Measurements from ENCODE around the gene GDPD5. TPM values are rescaled to one million over a fixed set of nuclear protein-coding genes. Genes with fewer than 3 reads are reported as not detected.

GDPD5 gene
- polyA plus RNA-seq, 2 of the 4 experiments (the other 2 are of a cell fraction): 3.9 to 5.9 TPM

- no peak overlapping the region for H3K4me2 ChIP-seq
- no peak overlapping the region for H3K4me3 ChIP-seq
- ChIA-PET POLR2A (no interaction called here), CTCF (interaction anchor here (1.2 to 13.3 kb wide), 3 partner anchors 16 to 50 kb away, joined by 3 to 231 read pairs (median 33); no protein-coding TSS in a partner anchor)
- DNase-seq (ENCODE audit: low read depth in 1 of 2, low spot score in 1 of 2) (no peak), FAIRE-seq (no peak), ATAC-seq (no peak)
- 41% methylated on average over 1 of the region's 1 CpG for WGBS (ENCODE audit: missing lambda C conversion rate)
- peaks cover 49% of the 10 kb centered on the region for H3K4me1 ChIP-seq
- H3K9me3 ChIP-seq: no peaks in the 10 kb centered on the region
- no peak overlapping the region for H3K27ac ChIP-seq
- TF ChIP-seq HDAC2 (IDR thresholded peaks at IDR 0.05): no peak
- peak; percentile 66; the same call in 1 of the 2 replicates for TF ChIP-seq POLR2AphosphoS2 (conservative IDR thresholded peaks at IDR 0.05; ENCODE audit: low read length)
- 0 out of 2 replicates have a peak, but pooled peaks have one; percentile 14 for TF ChIP-seq HMGXB4 (CRISPR knock-in tag; IDR thresholded peaks at IDR 0.05; ENCODE audit: borderline replicate concordance)
- TF ChIP-seq FOSB (CRISPR knock-in tag; IDR thresholded peaks at IDR 0.05): no peak
- TF ChIP-seq CEBPB (IDR thresholded peaks at IDR 0.05): no peak
Measured at GRCh38 chr11:75406338-75406777, 119.4 kb downstream of the GDPD5 start.

GRCh38 chr11:75403983-75404658 lies 121.6 kb downstream of the GDPD5 start:
- FAIRE-seq (no peak), DNase-seq (ENCODE audit: low read depth in 1 of 2, low spot score in 1 of 2) (no peak), ATAC-seq (no peak)
- ChIA-PET CTCF (interaction anchor here (1.0 to 13.3 kb wide), 6 partner anchors 15 to 127 kb away, joined by 3 to 231 read pairs (median 5); no protein-coding TSS in a partner anchor), POLR2A (no interaction called here)
- Histone ChIP-seq H3K27ac (no peak overlapping the region), H3K9me3 (no peaks in the 10 kb centered on the region), H3K4me2 (peak overlapping the region; percentile 94; the same call in 2 of the 3 replicates), H3K4me3 (no peak overlapping the region), H3K4me1 (peaks cover 51% of the 10 kb centered on the region)
- WGBS (ENCODE audit: missing lambda C conversion rate): 78% methylated on average over 15 of the region's 15 CpGs
- TF ChIP-seq BHLHE40 (IDR thresholded peaks at IDR 0.05; ENCODE audit: low read depth, low read length) (no peak), RNF2 (IDR thresholded peaks at IDR 0.05; ENCODE audit: borderline replicate concordance, low read depth) (no peak), HEYL (CRISPR knock-in tag; IDR thresholded peaks at IDR 0.05) (no peak), NPAS2 (CRISPR knock-in tag; IDR thresholded peaks at IDR 0.05; ENCODE audit: borderline replicate concordance) (no peak), E2F6 (IDR thresholded peaks at IDR 0.05; ENCODE audit: borderline replicate concordance, low read depth) (no peak), HOXB5 (CRISPR knock-in tag; IDR thresholded peaks at IDR 0.05) (no peak), PBX3 (IDR thresholded peaks at IDR 0.05) (no peak), ZC3H11A (IDR thresholded peaks at IDR 0.05) (no peak), HOXB13 (CRISPR knock-in tag; IDR thresholded peaks at IDR 0.05; ENCODE audit: low read depth) (no peak), KDM1A (IDR thresholded peaks at IDR 0.05; ENCODE audit: low read depth) (no peak), FOSB (CRISPR knock-in tag; IDR thresholded peaks at IDR 0.05) (no peak), CHD4 (IDR thresholded peaks at IDR 0.05; ENCODE audit: borderline replicate concordance) (no peak), CEBPB (IDR thresholded peaks at IDR 0.05) (no peak), POLR2A (IDR thresholded peaks at IDR 0.05; ENCODE audit: low read length) (no peak), ELK1 (IDR thresholded peaks at IDR 0.05; ENCODE audit: low read depth, low read length) (no peak), CBX2 (IDR thresholded peaks at IDR 0.05; ENCODE audit: borderline replicate concordance, low read depth) (no peak), CHD2 (IDR thresholded peaks at IDR 0.05; ENCODE audit: low read length, partially characterized antibody) (no peak), TFCP2L1 (CRISPR knock-in tag; IDR thresholded peaks at IDR 0.05) (no peak)
